SK-N-SH treated with all-trans-retinoic acid at 6 μM for 48 hours (cell line): ENCODE data around the gene GLRA2.

Experiments used
- ATAC-seq: fragments of 200-7000 bp; cut with Tn5 transposase; 3 replicates; pipeline ENCODE4 v1.9.1; 2020; ENCODE audit warnings: mild to moderate bottlenecking, moderate library complexity
- ARNTL ChIP-seq: fragments of 450-650 bp; formaldehyde crosslinking; IDR thresholded peaks from 2 replicates; pipeline ENCODE4 v1.5.0; 2020; ENCODE audit warnings: low read depth, mild to moderate bottlenecking, moderate library complexity, borderline replicate concordance
- BACH2 ChIP-seq: fragments of 250-450 bp; sonication (Bioruptor Pico); IDR thresholded peaks from 2 replicates; pipeline ENCODE4 v1.9.0; 2021; ENCODE audit warnings: mild to moderate bottlenecking, borderline replicate concordance
- CSDC2 ChIP-seq: fragments of 250-450 bp; sonication (Bioruptor Pico); IDR thresholded peaks from 2 replicates; pipeline ENCODE4 v1.5.0; 2020; ENCODE audit warnings: mild to moderate bottlenecking, moderate library complexity
- ESRRG ChIP-seq: fragments of 250-450 bp; sonication (Bioruptor Pico); IDR thresholded peaks from 2 replicates; pipeline ENCODE4 v1.6.1; 2021; ENCODE audit warnings: mild to moderate bottlenecking
- GLIS3 ChIP-seq: fragments of 250-450 bp; sonication (Bioruptor Pico); IDR thresholded peaks from 2 replicates; pipeline ENCODE4 v1.5.0; 2020; ENCODE audit warnings: mild to moderate bottlenecking, moderate library complexity
- OSR1 ChIP-seq: fragments of 250-450 bp; sonication (Bioruptor Pico); IDR thresholded peaks from 2 replicates; pipeline ENCODE4 v1.8.0; 2022; ENCODE audit warnings: moderate library complexity, mild to moderate bottlenecking, inconsistent platforms
- PPARA ChIP-seq: fragments of 250-450 bp; sonication (Bioruptor Pico); IDR thresholded peaks from 2 replicates; pipeline ENCODE4 v1.5.0; 2020; ENCODE audit warnings: mild to moderate bottlenecking, borderline replicate concordance
- RARB ChIP-seq: fragments of 250-450 bp; sonication (Bioruptor Pico); IDR thresholded peaks from 2 replicates; pipeline ENCODE4 v1.8.0; 2021; ENCODE audit warnings: mild to moderate bottlenecking, moderate library complexity
- SNAI2 ChIP-seq: fragments of 250-450 bp; sonication (Bioruptor Pico); IDR thresholded peaks from 2 replicates; pipeline ENCODE4 v1.5.0; 2020; ENCODE audit warnings: mild to moderate bottlenecking, moderate library complexity
- TCF4 ChIP-seq: fragments of 250-450 bp; sonication (Bioruptor Pico); IDR thresholded peaks from 2 replicates; pipeline ENCODE4 v1.8.0; 2021; ENCODE audit warnings: mild to moderate bottlenecking, moderate library complexity, borderline replicate concordance
- TOX ChIP-seq: fragments of 250-450 bp; sonication (Bioruptor Pico); IDR thresholded peaks from 2 replicates; pipeline ENCODE4 v1.8.0; 2021; ENCODE audit warnings: mild to moderate bottlenecking, moderate library complexity, borderline replicate concordance
- ZC3H10 ChIP-seq: fragments of 250-450 bp; sonication (Bioruptor Pico); IDR thresholded peaks from 2 replicates; pipeline ENCODE4 v1.5.1; 2021; ENCODE audit warnings: mild to moderate bottlenecking, moderate library complexity
- ZFP30 ChIP-seq: fragments of 450-650 bp; formaldehyde crosslinking; IDR thresholded peaks from 2 replicates; pipeline ENCODE4 v1.5.0; 2022; ENCODE audit warnings: mild to moderate bottlenecking, moderate library complexity
- ZNF565 ChIP-seq: fragments of 450-650 bp; formaldehyde crosslinking; conservative IDR thresholded peaks from 2 replicates; pipeline ENCODE4 v1.5.0; 2020; ENCODE audit warnings: low read depth, mild to moderate bottlenecking, moderate library complexity
- ZNF70 ChIP-seq: fragments of 450-650 bp; formaldehyde crosslinking; IDR thresholded peaks from 2 replicates; pipeline ENCODE4 v1.5.0; 2020; ENCODE audit warnings: mild to moderate bottlenecking, moderate library complexity
- ZNF8 ChIP-seq: fragments of 450-650 bp; formaldehyde crosslinking; IDR thresholded peaks from 2 replicates; pipeline ENCODE4 v1.5.0; 2020; ENCODE audit warnings: mild to moderate bottlenecking, moderate library complexity
- TF ChIP-seq, protein P1 (sequence below): fragments of 250-450 bp; sonication (Bioruptor Pico); IDR thresholded peaks from 2 replicates; pipeline ENCODE4 v1.5.1; 2020; ENCODE audit warnings: low read depth, mild to moderate bottlenecking, moderate library complexity
- TF ChIP-seq, protein P2 (sequence below): fragments of 250-450 bp; sonication (Bioruptor Pico); IDR thresholded peaks from 2 replicates; pipeline ENCODE4 v1.8.0; 2021; ENCODE audit warnings: low read depth, mild to moderate bottlenecking, moderate library complexity, borderline replicate concordance
- TF ChIP-seq, protein P3 (sequence below): fragments of 250-450 bp; sonication (Bioruptor Pico); IDR thresholded peaks from 2 replicates; pipeline ENCODE4 v1.8.0; 2020; ENCODE audit warnings: mild to moderate bottlenecking, moderate library complexity, borderline replicate concordance
- TF ChIP-seq, protein P4 (sequence below): fragments of 250-450 bp; sonication (Bioruptor Pico); IDR thresholded peaks from 2 replicates; pipeline ENCODE4 v1.5.1; 2021; ENCODE audit warnings: mild to moderate bottlenecking, moderate library complexity

GLRA2 gene

DNA sequence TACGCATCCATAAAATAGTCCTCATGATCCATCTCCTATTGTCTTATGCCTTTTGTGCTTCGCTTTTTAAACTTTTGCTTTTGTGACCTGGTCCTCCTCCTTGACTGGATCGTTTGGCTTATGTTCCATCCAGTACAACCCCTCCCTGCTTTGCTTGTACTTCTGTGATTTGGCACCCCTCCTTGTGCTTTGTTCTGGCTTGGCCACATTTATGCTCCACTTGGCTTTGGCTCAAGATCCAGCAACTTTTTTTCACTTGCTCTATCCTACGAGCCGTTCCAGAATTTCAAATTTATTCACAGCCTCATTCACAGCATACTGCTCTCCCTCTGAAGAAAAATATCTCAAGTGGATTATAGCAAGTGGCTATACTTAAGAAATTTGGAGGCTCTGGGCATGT is 28.0 kb upstream of the GLRA2 start:
- no peak for TF ChIP-seq RARB (CRISPR knock-in tag)
- TF ChIP-seq, all 23 proteins: peak for 0
- no peak for ATAC-seq

DNA sequence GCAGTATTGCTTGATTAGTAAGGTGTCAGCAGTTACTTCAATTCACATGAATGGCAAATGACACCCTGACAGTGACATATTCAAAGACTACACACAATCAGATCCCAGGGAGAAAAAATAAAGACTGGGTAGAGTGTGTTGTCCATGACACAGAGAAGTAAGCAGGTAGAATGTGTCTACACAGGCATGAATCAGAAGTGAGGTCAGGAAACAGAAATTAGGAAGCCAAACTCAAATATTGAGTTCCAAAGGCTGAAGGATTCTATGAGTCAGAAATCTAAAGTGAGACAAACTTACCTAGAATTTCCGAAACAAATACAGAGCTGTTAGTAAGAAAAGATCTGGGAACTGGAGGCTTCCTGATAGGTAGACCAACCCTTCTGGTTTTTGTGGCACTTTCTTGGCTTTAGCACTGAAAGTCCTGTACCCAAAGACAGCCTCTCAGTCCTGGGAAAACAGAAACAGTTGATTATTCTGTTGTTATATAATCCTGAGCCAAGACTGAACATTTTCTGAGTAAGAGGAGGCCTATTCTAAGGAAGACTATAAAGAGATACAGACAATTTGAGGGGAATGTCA is 24.3 kb upstream of the GLRA2 start:
- ATAC-seq = no peak
- TF ChIP-seq, protein P1, sequence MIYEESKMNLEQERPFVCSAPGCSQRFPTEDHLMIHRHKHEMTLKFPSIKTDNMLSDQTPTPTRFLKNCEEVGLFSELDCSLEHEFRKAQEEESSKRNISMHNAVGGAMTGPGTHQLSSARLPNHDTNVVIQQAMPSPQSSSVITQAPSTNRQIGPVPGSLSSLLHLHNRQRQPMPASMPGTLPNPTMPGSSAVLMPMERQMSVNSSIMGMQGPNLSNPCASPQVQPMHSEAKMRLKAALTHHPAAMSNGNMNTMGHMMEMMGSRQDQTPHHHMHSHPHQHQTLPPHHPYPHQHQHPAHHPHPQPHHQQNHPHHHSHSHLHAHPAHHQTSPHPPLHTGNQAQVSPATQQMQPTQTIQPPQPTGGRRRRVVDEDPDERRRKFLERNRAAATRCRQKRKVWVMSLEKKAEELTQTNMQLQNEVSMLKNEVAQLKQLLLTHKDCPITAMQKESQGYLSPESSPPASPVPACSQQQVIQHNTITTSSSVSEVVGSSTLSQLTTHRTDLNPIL (CRISPR knock-in tag) = no peak
- TF ChIP-seq, protein P2, sequence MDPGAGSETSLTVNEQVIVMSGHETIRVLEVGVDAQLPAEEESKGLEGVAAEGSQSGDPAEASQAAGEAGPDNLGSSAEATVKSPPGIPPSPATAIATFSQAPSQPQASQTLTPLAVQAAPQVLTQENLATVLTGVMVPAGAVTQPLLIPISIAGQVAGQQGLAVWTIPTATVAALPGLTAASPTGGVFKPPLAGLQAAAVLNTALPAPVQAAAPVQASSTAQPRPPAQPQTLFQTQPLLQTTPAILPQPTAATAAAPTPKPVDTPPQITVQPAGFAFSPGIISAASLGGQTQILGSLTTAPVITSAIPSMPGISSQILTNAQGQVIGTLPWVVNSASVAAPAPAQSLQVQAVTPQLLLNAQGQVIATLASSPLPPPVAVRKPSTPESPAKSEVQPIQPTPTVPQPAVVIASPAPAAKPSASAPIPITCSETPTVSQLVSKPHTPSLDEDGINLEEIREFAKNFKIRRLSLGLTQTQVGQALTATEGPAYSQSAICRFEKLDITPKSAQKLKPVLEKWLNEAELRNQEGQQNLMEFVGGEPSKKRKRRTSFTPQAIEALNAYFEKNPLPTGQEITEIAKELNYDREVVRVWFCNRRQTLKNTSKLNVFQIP (CRISPR knock-in tag) = no peak
- TF ChIP-seq CSDC2 (CRISPR knock-in tag) (no peak), PPARA (CRISPR knock-in tag) (no peak), TCF4 (CRISPR knock-in tag) (no peak), TOX (CRISPR knock-in tag) (no peak), BACH2 (CRISPR knock-in tag) (no peak), ARNTL (CRISPR knock-in tag) (no peak), ZNF8 (CRISPR knock-in tag) (no peak), ZFP30 (CRISPR knock-in tag) (no peak)
- TF ChIP-seq, protein P3, sequence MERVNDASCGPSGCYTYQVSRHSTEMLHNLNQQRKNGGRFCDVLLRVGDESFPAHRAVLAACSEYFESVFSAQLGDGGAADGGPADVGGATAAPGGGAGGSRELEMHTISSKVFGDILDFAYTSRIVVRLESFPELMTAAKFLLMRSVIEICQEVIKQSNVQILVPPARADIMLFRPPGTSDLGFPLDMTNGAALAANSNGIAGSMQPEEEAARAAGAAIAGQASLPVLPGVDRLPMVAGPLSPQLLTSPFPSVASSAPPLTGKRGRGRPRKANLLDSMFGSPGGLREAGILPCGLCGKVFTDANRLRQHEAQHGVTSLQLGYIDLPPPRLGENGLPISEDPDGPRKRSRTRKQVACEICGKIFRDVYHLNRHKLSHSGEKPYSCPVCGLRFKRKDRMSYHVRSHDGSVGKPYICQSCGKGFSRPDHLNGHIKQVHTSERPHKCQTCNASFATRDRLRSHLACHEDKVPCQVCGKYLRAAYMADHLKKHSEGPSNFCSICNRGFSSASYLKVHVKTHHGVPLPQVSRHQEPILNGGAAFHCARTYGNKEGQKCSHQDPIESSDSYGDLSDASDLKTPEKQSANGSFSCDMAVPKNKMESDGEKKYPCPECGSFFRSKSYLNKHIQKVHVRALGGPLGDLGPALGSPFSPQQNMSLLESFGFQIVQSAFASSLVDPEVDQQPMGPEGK (CRISPR knock-in tag) = no peak

DNA sequence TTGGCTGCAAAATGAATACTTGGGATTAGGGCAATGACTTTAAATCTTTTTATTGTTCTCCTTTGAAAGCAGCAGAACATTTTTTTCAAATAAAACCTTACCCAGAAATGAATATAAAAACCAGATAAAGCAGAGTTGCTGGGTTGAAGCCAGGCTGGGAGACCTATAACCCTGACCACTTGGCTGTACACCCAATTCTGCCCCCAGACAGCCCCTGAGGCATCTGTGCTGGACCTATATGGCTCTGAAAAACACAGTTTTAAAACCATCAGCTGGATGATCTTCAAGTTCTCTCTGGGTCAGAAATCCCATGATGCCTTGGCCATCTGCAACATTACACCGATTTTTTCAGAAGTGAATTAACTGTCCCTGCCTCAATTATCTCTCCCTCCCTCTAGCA is 23.7 kb upstream of the GLRA2 start:
- ATAC-seq = no peak
- TF ChIP-seq, protein P1 (CRISPR knock-in tag) = no peak
- TF ChIP-seq ZC3H10 (no peak), TOX (CRISPR knock-in tag) (no peak), ZNF70 (CRISPR knock-in tag) (no peak), RARB (CRISPR knock-in tag) (no peak), ZNF8 (CRISPR knock-in tag) (no peak), ESRRG (no peak), ARNTL (CRISPR knock-in tag) (no peak), ZFP30 (CRISPR knock-in tag) (no peak), ZNF565 (no peak), GLIS3 (CRISPR knock-in tag) (no peak), BACH2 (CRISPR knock-in tag) (no peak), SNAI2 (CRISPR knock-in tag) (no peak), OSR1 (CRISPR knock-in tag) (no peak), PPARA (CRISPR knock-in tag) (no peak)
- TF ChIP-seq, protein P4, sequence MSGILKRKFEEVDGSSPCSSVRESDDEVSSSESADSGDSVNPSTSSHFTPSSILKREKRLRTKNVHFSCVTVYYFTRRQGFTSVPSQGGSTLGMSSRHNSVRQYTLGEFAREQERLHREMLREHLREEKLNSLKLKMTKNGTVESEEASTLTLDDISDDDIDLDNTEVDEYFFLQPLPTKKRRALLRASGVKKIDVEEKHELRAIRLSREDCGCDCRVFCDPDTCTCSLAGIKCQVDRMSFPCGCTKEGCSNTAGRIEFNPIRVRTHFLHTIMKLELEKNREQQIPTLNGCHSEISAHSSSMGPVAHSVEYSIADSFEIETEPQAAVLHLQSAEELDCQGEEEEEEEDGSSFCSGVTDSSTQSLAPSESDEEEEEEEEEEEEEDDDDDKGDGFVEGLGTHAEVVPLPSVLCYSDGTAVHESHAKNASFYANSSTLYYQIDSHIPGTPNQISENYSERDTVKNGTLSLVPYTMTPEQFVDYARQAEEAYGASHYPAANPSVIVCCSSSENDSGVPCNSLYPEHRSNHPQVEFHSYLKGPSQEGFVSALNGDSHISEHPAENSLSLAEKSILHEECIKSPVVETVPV (CRISPR knock-in tag) = no peak
- TF ChIP-seq, protein P3 (CRISPR knock-in tag) = no peak
- TF ChIP-seq, protein P2 (CRISPR knock-in tag) = no peak
